ENCODE measurements around the gene CMTM3. TPM values are rescaled to one million over a fixed set of nuclear protein-coding genes. Genes with fewer than 3 reads are reported as not detected.

The CMTM3 gene
- polyA plus RNA-seq, 1 experiment = 35.5 TPM

- Histone ChIP-seq H3K4me3 (ENCODE audit: low read depth, low read length) (no peak overlapping the region), H3K36me3 (ENCODE audit: control insufficient read depth, insufficient read depth, low read length) (no peaks in the 10 kb centered on the region), H3K27me3 (ENCODE audit: control insufficient read depth, insufficient read depth, low read length) (peaks cover 3% of the 10 kb centered on the region)
- TF ChIP-seq CTCF (IDR thresholded peaks at IDR 0.05; ENCODE audit: insufficient read depth, low read depth, low read length) = no peak
- ChIA-PET CTCF (interaction anchor here (1.1 to 1.5 kb wide), 3 partner anchors 18 to 190 kb away, joined by 3 read pairs; partner anchors contain the start of gene CMTM2), POLR2A (no interaction called here)
- DNase-seq (ENCODE audit: low read depth) = no peak
These were observed 7.3 kb upstream of the CMTM3 start for GRCh38 chr16:66596986-66597848.

- Histone ChIP-seq H3K27me3 (ENCODE audit: control insufficient read depth, insufficient read depth, low read length) (peaks cover 4% of the 10 kb centered on the region), H3K4me3 (ENCODE audit: low read depth, low read length) (no peak overlapping the region), H3K36me3 (ENCODE audit: control insufficient read depth, insufficient read depth, low read length) (no peaks in the 10 kb centered on the region)
- DNase-seq (ENCODE audit: low read depth) = no peak
- ChIA-PET POLR2A (no interaction called here), CTCF (interaction anchor here (1.2 to 1.5 kb wide), 2 partner anchors 19 to 38 kb away, joined by 3 read pairs; partner anchors contain the start of gene CMTM2)
- no peak for TF ChIP-seq CTCF (IDR thresholded peaks at IDR 0.05; ENCODE audit: insufficient read depth, low read depth, low read length)
These were observed 6.4 kb upstream of the CMTM3 start for GRCh38 chr16:66598111-66598510.

- Histone ChIP-seq H3K27me3 (ENCODE audit: control insufficient read depth, insufficient read depth, low read length) (peaks cover 4% of the 10 kb centered on the region), H3K4me3 (ENCODE audit: low read depth, low read length) (no peak overlapping the region), H3K36me3 (ENCODE audit: control insufficient read depth, insufficient read depth, low read length) (no peaks in the 10 kb centered on the region)
- POLR2A ChIA-PET = no interaction called here
- CTCF ChIA-PET = interaction anchor here (1.0 kb wide), 1 partner anchor 10 kb away, joined by 3 read pairs; no protein-coding TSS in a partner anchor
- no peak for TF ChIP-seq CTCF (IDR thresholded peaks at IDR 0.05; ENCODE audit: insufficient read depth, low read depth, low read length)
- no peak for DNase-seq (ENCODE audit: low read depth)
These were observed 4.8 kb upstream of the CMTM3 start for GRCh38 chr16:66599726-66600125.

GRCh38 chr16:66600477-66600876 is 4.0 kb upstream of the CMTM3 start:
- CTCF ChIA-PET = no interaction called here
- POLR2A ChIA-PET = no interaction called here
- Histone ChIP-seq H3K27me3 (ENCODE audit: control insufficient read depth, insufficient read depth, low read length) (peaks cover 2% of the 10 kb centered on the region; the same call in 1 of the 2 replicates), H3K4me3 (ENCODE audit: low read depth, low read length) (no peak overlapping the region), H3K36me3 (ENCODE audit: control insufficient read depth, insufficient read depth, low read length) (no peaks in the 10 kb centered on the region)
- no peak for TF ChIP-seq CTCF (IDR thresholded peaks at IDR 0.05; ENCODE audit: insufficient read depth, low read depth, low read length)
- no peak for DNase-seq (ENCODE audit: low read depth)

GRCh38 chr16:66601471-66601870 is 3.0 kb upstream of the CMTM3 start:
- Histone ChIP-seq H3K4me3 (ENCODE audit: low read depth, low read length) (no peak overlapping the region), H3K27me3 (ENCODE audit: control insufficient read depth, insufficient read depth, low read length) (peaks cover 2% of the 10 kb centered on the region; the same call in 1 of the 2 replicates), H3K36me3 (ENCODE audit: control insufficient read depth, insufficient read depth, low read length) (peaks cover 2% of the 10 kb centered on the region; the same call in 1 of the 2 replicates)
- CTCF ChIA-PET = interaction anchor here (0.5 to 1.2 kb wide), 3 partner anchors 12 to 93 kb away, joined by 3 read pairs; no protein-coding TSS in a partner anchor
- no peak for TF ChIP-seq CTCF (IDR thresholded peaks at IDR 0.05; ENCODE audit: insufficient read depth, low read depth, low read length)
- POLR2A ChIA-PET = interaction anchor here (0.7 kb wide), 1 partner anchor 150 kb away, joined by 6 read pairs; the partner anchor contains the start of gene DYNC1LI2
- DNase-seq (ENCODE audit: low read depth) = no peak
